OCI-LY3 (cell line): ENCODE results near the gene GRID1.

Experiments used
- CTCF ChIP-seq: fragments of 200-600, 300-600 bp; sonication (generic); IDR thresholded peaks from 2 replicates; pipeline ENCODE4 v1.5.1; 2014; ENCODE audit warnings: antibody characterized with exemption, low read length, low read depth
- EZH2phosphoT487 ChIP-seq: fragments of 200-600 bp; shearing (Covaris generic); IDR thresholded peaks from 2 replicates; pipeline ENCODE4 v1.6.1; 2018; ENCODE audit warnings: antibody characterized with exemption, mixed run types, low read depth

GRCh38 chr10:86291616-86292340 is 74.8 kb downstream of the GRID1 start:
- no peak for TF ChIP-seq CTCF
- TF ChIP-seq EZH2phosphoT487: no peak
